ENCODE data around the gene TRMT2A.

DNA sequence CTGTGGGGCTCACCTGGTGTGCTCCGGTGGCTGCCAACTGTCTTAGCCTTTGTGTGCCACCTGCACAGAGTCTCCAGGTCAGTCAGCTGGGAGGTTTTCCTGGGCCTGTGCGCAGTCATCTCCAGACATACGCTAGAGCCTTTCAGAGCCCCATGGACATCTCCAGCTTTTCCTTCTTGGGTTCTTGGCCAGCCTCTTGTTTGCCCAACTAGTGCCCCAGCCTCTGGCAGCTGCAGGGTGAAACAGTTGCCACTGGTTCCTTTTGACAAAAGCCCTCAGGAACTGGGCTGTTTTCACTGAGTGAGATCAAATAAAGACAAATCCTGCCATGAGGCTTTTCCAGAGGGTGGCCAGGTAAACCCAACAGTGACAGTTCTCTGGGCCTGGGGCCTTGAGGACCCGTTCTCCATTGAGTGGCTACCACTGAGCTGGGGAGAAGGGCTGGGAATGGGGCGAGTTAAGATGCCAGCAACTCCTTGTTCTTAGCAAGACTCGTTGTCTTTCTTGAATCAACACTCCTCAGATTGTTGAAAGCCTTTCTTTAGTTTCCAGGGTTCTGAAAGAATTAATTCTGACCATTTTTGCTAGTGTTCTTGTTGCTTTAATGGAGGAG lies 17.8 kb downstream of the TRMT2A start:
- no peak for TF ChIP-seq SIN3A (IDR thresholded peaks at IDR 0.05; ENCODE audit: borderline replicate concordance, insufficient read depth, low read depth, low read length)
- TF ChIP-seq CTCF (IDR thresholded peaks at IDR 0.05), result no peak
- no peak for TF ChIP-seq REST (IDR thresholded peaks at IDR 0.05; ENCODE audit: insufficient read depth in 1 of 2, low read depth in 2 of 2, low read length in 1 of 2)
- no peak for TF ChIP-seq TCF7L2 (IDR thresholded peaks at IDR 0.05; ENCODE audit: low read depth, low read length)

Data from Panc1 (cell line).